ENCODE measurements around the gene IL6. TPM values are rescaled to one million over a fixed set of nuclear protein-coding genes. Genes with fewer than 3 reads are reported as not detected.

Gene IL6
- total and polyA plus RNA-seq, 7 donors: 2.1 to 43.3 (median 9.7) TPM; not detected in 1

- no peaks in the 10 kb centered on the region for H3K27me3 ChIP-seq
- no peaks in the 10 kb centered on the region for H3K9me3 ChIP-seq
- no peak overlapping the region for H3K4me3 ChIP-seq
- intact Hi-C loops (cut with DNase I): loop anchor here (10.0 kb wide), 1 partner anchor 1296 kb away; the partner anchor contains the start of gene SP4
- no peak for DNase-seq
- TF ChIP-seq EP300 (IDR thresholded peaks at IDR 0.05): no peak
- H3K4me1 ChIP-seq: peaks cover 0 to 36% (median 36%) of the 10 kb centered on the region in 4 donors
- 70 to 73% methylated on average over 3 of the region's 3 CpGs for WGBS, 2 donors
- no peak overlapping the region for H3K27ac ChIP-seq
- no peaks in the 10 kb centered on the region for H3K36me3 ChIP-seq
Measured at GRCh38 chr7:22720791-22721786, 5.9 kb upstream of the IL6 start.

GRCh38 chr7:22722536-22723180 lies 4.3 kb upstream of the IL6 start:
- TF ChIP-seq EP300 (IDR thresholded peaks at IDR 0.05): no peak
- TF ChIP-seq CTCF (IDR thresholded peaks at IDR 0.05): no peak
- no peak for TF ChIP-seq POLR2A (IDR thresholded peaks at IDR 0.05)
- TF ChIP-seq POLR2AphosphoS5 (IDR thresholded peaks at IDR 0.05): no peak
- Histone ChIP-seq H3K36me3 (no peaks in the 10 kb centered on the region), H3K4me1 (peaks cover 0 to 52% (median 51%) of the 10 kb centered on the region in 4 donors), H3K27ac (peak overlapping the region; percentile 41 to 77 (median 62)), H3K9me3 (no peaks in the 10 kb centered on the region), H3K27me3 (no peaks in the 10 kb centered on the region), H3K4me3 (no peak overlapping the region)
- intact Hi-C loops (cut with DNase I): loop anchor here (10.0 kb wide), 1 partner anchor 1298 kb away; the partner anchor contains the start of gene SP4
- WGBS, 2 donors: 80 to 89% methylated on average over 6 of the region's 6 CpGs
- no peak for DNase-seq

GRCh38 chr7:22723181-22723601 lies 3.8 kb upstream of the IL6 start:
- DNase-seq: peak; percentile 83
- Histone ChIP-seq H3K36me3 (no peaks in the 10 kb centered on the region), H3K27me3 (no peaks in the 10 kb centered on the region), H3K4me1 (peaks cover 0 to 54% (median 53%) of the 10 kb centered on the region in 4 donors), H3K4me3 (no peak overlapping the region), H3K27ac (peak overlapping the region; percentile 41 to 77 (median 62)), H3K9me3 (no peaks in the 10 kb centered on the region)
- WGBS, 2 donors: 8 to 15% methylated on average over 2 of the region's 2 CpGs
- intact Hi-C loops (cut with DNase I): loop anchor here (10.0 kb wide), 1 partner anchor 1298 kb away; the partner anchor contains the start of gene SP4
- TF ChIP-seq POLR2A (IDR thresholded peaks at IDR 0.05): no peak
- TF ChIP-seq CTCF (IDR thresholded peaks at IDR 0.05): no peak
- peak in 2 of 4 donors; percentile 3 to 22 for TF ChIP-seq EP300 (IDR thresholded peaks at IDR 0.05)
- peak in 2 of 4 donors; percentile 57 for TF ChIP-seq POLR2AphosphoS5 (IDR thresholded peaks at IDR 0.05)

GRCh38 chr7:22723637-22724036 lies 3.4 kb upstream of the IL6 start:
- Histone ChIP-seq H3K27ac (peak overlapping the region; percentile 41 to 77 (median 62)), H3K4me3 (no peak overlapping the region), H3K27me3 (no peaks in the 10 kb centered on the region), H3K36me3 (no peaks in the 10 kb centered on the region), H3K9me3 (no peaks in the 10 kb centered on the region), H3K4me1 (peaks cover 0 to 54% (median 53%) of the 10 kb centered on the region in 4 donors)
- DNase-seq: peak; percentile 75
- TF ChIP-seq EP300 (IDR thresholded peaks at IDR 0.05) (no peak), CTCF (IDR thresholded peaks at IDR 0.05) (no peak), POLR2A (IDR thresholded peaks at IDR 0.05) (no peak), POLR2AphosphoS5 (IDR thresholded peaks at IDR 0.05) (no peak)
- whole genome bisulfite sequencing, 2 donors: 69 to 72% methylated on average over 4 of the region's 4 CpGs
- intact Hi-C loops (cut with DNase I): loop anchor here (10.0 kb wide), 1 partner anchor 1299 kb away; the partner anchor contains the start of gene SP4

Data from sigmoid colon (tissue), 7 donors.